GM12873 (cell line): ENCODE results near the gene HOXD13.

Experiments used
- CTCF ChIP-seq: IDR thresholded peaks from 2 replicates; pipeline ENCODE4 v1.5.1; 2012; ENCODE audit warnings: low read depth, mild to moderate bottlenecking, moderate library complexity, low read length, control low read depth; ENCODE audit not compliant: insufficient read depth; ENCODE audit errors: missing control alignments

HOXD13 gene

GRCh38 chr2:176098366-176099158 is 6.0 kb downstream of the HOXD13 start:
- TF ChIP-seq CTCF, result no peak

GRCh38 chr2:176099159-176099727 is 6.7 kb downstream of the HOXD13 start:
- TF ChIP-seq CTCF, result no peak

GRCh38 chr2:176099728-176100546 is 7.4 kb downstream of the HOXD13 start, which contains the start of gene HOXD12:
TSS of gene HOXD12 (plus strand) at chr2:176099795. CDS start at chr2:176099802, 7 bp downstream.
- no peak for TF ChIP-seq CTCF

- no peak for TF ChIP-seq CTCF
These were observed 8.1 kb downstream of the HOXD13 start for GRCh38 chr2:176100547-176101140.

- TF ChIP-seq CTCF, result no peak
These were observed 8.8 kb downstream of the HOXD13 start for GRCh38 chr2:176101216-176101830.

GRCh38 chr2:176101842-176102241 is 9.3 kb downstream of the HOXD13 start:
- TF ChIP-seq CTCF, result no peak
